Measurements from ENCODE around the gene CPA5.

Gene CPA5

GRCh38 chr7:130346177-130346905, 1.7 kb downstream of the CPA5 start:
- Histone ChIP-seq H2AFZ (ENCODE audit: low read depth, low read length) (no peak overlapping the region), H3K4me2 (ENCODE audit: insufficient read depth, low read length) (no peak overlapping the region), H3K36me3 (ENCODE audit: insufficient read depth, low read length) (no peaks in the 10 kb centered on the region), H3K9ac (ENCODE audit: low read depth, low read length) (no peak overlapping the region), H3K27ac (ENCODE audit: low read length) (no peak overlapping the region), H3K79me2 (ENCODE audit: insufficient read depth, low read length) (no peaks in the 10 kb centered on the region), H3K4me1 (ENCODE audit: insufficient read depth, low read length) (no peaks in the 10 kb centered on the region), H4K20me1 (ENCODE audit: insufficient read depth, low read length) (no peaks in the 10 kb centered on the region), H3K4me3 (ENCODE audit: low read depth in 1 of 2, low read length in 2 of 2) (no peak overlapping the region), H3K27me3 (ENCODE audit: insufficient read depth, low read length, poor library complexity) (no peaks in the 10 kb centered on the region), H3K9me3 (ENCODE audit: insufficient read depth, low read length, severe bottlenecking) (no peaks in the 10 kb centered on the region)
- ATAC-seq (ENCODE audit: insufficient read depth, low read depth) (no peak), DNase-seq (no peak)
- no peak for TF ChIP-seq EZH2 (IDR thresholded peaks at IDR 0.05; ENCODE audit: borderline replicate concordance, low read depth, low read length, severe bottlenecking)
- no peak for TF ChIP-seq CTCF (IDR thresholded peaks at IDR 0.05; ENCODE audit: borderline replicate concordance, extremely low read depth, low read length, poor library complexity, severe bottlenecking)

GRCh38 chr7:130346941-130347340, 2.3 kb downstream of the CPA5 start:
- no peaks in the 10 kb centered on the region for H3K27me3 ChIP-seq (ENCODE audit: insufficient read depth, low read length, poor library complexity)

GRCh38 chr7:130349911-130350782, 5.5 kb downstream of the CPA5 start:
- DNase-seq (no peak), ATAC-seq (ENCODE audit: insufficient read depth, low read depth) (no peak)
- no peak overlapping the region for H3K4me3 ChIP-seq (ENCODE audit: low read depth in 1 of 2, low read length in 2 of 2)
- H3K9me3 ChIP-seq (ENCODE audit: insufficient read depth, low read length, severe bottlenecking), result no peaks in the 10 kb centered on the region
- H3K4me2 ChIP-seq (ENCODE audit: insufficient read depth, low read length), result no peak overlapping the region
- no peak overlapping the region for H3K9ac ChIP-seq (ENCODE audit: low read depth, low read length)
- no peak overlapping the region for H2AFZ ChIP-seq (ENCODE audit: low read depth, low read length)
- no peaks in the 10 kb centered on the region for H3K79me2 ChIP-seq (ENCODE audit: insufficient read depth, low read length)
- H3K27me3 ChIP-seq (ENCODE audit: insufficient read depth, low read length, poor library complexity), result no peaks in the 10 kb centered on the region
- TF ChIP-seq EZH2 (IDR thresholded peaks at IDR 0.05; ENCODE audit: borderline replicate concordance, low read depth, low read length, severe bottlenecking) (no peak), CTCF (IDR thresholded peaks at IDR 0.05; ENCODE audit: borderline replicate concordance, extremely low read depth, low read length, poor library complexity, severe bottlenecking) (no peak)
- no peaks in the 10 kb centered on the region for H3K36me3 ChIP-seq (ENCODE audit: insufficient read depth, low read length)
- no peak overlapping the region for H3K27ac ChIP-seq (ENCODE audit: low read length)
- no peaks in the 10 kb centered on the region for H4K20me1 ChIP-seq (ENCODE audit: insufficient read depth, low read length)
- H3K4me1 ChIP-seq (ENCODE audit: insufficient read depth, low read length), result no peaks in the 10 kb centered on the region

More at GRCh38 chr7:130346941-130347340, 2.3 kb downstream of the CPA5 start:
- no peak for DNase-seq
- Histone ChIP-seq H3K9ac (ENCODE audit: low read depth, low read length) (no peak overlapping the region), H4K20me1 (ENCODE audit: insufficient read depth, low read length) (no peaks in the 10 kb centered on the region), H3K79me2 (ENCODE audit: insufficient read depth, low read length) (no peaks in the 10 kb centered on the region), H2AFZ (ENCODE audit: low read depth, low read length) (no peak overlapping the region), H3K4me3 (ENCODE audit: low read depth in 1 of 2, low read length in 2 of 2) (no peak overlapping the region), H3K4me2 (ENCODE audit: insufficient read depth, low read length) (no peak overlapping the region), H3K4me1 (ENCODE audit: insufficient read depth, low read length) (no peaks in the 10 kb centered on the region), H3K27ac (ENCODE audit: low read length) (no peak overlapping the region), H3K36me3 (ENCODE audit: insufficient read depth, low read length) (no peaks in the 10 kb centered on the region), H3K9me3 (ENCODE audit: insufficient read depth, low read length, severe bottlenecking) (no peaks in the 10 kb centered on the region)
- no peak for ATAC-seq (ENCODE audit: insufficient read depth, low read depth)
- TF ChIP-seq CTCF (IDR thresholded peaks at IDR 0.05; ENCODE audit: borderline replicate concordance, extremely low read depth, low read length, poor library complexity, severe bottlenecking), result no peak
- TF ChIP-seq EZH2 (IDR thresholded peaks at IDR 0.05; ENCODE audit: borderline replicate concordance, low read depth, low read length, severe bottlenecking), result no peak
